ENCODE measurements around the gene BRPF3.

DNA sequence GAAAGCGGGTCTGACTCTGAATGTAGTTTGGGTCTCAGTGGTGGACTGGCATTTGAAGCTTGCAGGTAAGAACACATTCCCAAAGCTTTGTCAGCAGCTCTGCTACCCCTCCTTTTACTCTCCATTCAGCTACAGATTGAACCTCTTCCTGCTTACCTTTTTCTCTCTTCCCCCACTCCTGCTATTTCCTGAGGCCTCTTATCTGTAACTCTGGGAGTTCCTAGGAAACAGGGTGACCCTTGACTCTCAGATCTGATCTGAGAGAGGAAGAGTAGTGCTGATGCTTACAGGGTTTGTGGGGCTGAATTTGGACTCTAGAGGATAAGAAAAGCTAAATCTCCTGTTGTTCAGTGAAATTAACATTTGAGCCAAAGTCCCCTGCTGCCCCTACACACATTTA lies 21.4 kb downstream of the BRPF3 start:
- TF ChIP-seq, protein P1, sequence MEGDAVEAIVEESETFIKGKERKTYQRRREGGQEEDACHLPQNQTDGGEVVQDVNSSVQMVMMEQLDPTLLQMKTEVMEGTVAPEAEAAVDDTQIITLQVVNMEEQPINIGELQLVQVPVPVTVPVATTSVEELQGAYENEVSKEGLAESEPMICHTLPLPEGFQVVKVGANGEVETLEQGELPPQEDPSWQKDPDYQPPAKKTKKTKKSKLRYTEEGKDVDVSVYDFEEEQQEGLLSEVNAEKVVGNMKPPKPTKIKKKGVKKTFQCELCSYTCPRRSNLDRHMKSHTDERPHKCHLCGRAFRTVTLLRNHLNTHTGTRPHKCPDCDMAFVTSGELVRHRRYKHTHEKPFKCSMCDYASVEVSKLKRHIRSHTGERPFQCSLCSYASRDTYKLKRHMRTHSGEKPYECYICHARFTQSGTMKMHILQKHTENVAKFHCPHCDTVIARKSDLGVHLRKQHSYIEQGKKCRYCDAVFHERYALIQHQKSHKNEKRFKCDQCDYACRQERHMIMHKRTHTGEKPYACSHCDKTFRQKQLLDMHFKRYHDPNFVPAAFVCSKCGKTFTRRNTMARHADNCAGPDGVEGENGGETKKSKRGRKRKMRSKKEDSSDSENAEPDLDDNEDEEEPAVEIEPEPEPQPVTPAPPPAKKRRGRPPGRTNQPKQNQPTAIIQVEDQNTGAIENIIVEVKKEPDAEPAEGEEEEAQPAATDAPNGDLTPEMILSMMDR (IDR thresholded peaks at IDR 0.05 in 4 of 5, conservative IDR thresholded peaks at IDR 0.05 in 1 of 5), result no peak
- no peak for TF ChIP-seq POLR2A (IDR thresholded peaks at IDR 0.05)

All from gastrocnemius medialis (tissue), 4 donors.